ENCODE data around the gene RTKN2.

Gene RTKN2

GRCh38 chr10:62243647-62243997 lies 25.0 kb downstream of the RTKN2 start:
- TF ChIP-seq GATA2 (IDR thresholded peaks at IDR 0.05; ENCODE audit: low read depth, low read length) (no peak), GATA3 (IDR thresholded peaks at IDR 0.05; ENCODE audit: low read depth, low read length) (no peak)

- TF ChIP-seq GATA2 (IDR thresholded peaks at IDR 0.05; ENCODE audit: low read depth, low read length), result no peak
- no peak for TF ChIP-seq GATA3 (IDR thresholded peaks at IDR 0.05; ENCODE audit: low read depth, low read length)
These were observed 28.6 kb downstream of the RTKN2 start for GRCh38 chr10:62239994-62240393.

GRCh38 chr10:62238880-62239279 lies 29.8 kb downstream of the RTKN2 start:
- TF ChIP-seq GATA2 (IDR thresholded peaks at IDR 0.05; ENCODE audit: low read depth, low read length) (no peak), GATA3 (IDR thresholded peaks at IDR 0.05; ENCODE audit: low read depth, low read length) (no peak)

- no peak for TF ChIP-seq GATA3 (IDR thresholded peaks at IDR 0.05; ENCODE audit: low read depth, low read length)
- TF ChIP-seq GATA2 (IDR thresholded peaks at IDR 0.05; ENCODE audit: low read depth, low read length), result no peak
These were observed 30.7 kb downstream of the RTKN2 start for GRCh38 chr10:62237966-62238365.

GRCh38 chr10:62237506-62237905 lies 31.1 kb downstream of the RTKN2 start:
- no peak for TF ChIP-seq GATA2 (IDR thresholded peaks at IDR 0.05; ENCODE audit: low read depth, low read length)
- TF ChIP-seq GATA3 (IDR thresholded peaks at IDR 0.05; ENCODE audit: low read depth, low read length), result no peak

- TF ChIP-seq GATA3 (IDR thresholded peaks at IDR 0.05; ENCODE audit: low read depth, low read length), result no peak
- no peak for TF ChIP-seq GATA2 (IDR thresholded peaks at IDR 0.05; ENCODE audit: low read depth, low read length)
These were observed 34.5 kb downstream of the RTKN2 start for GRCh38 chr10:62234077-62234605.

- TF ChIP-seq GATA3 (IDR thresholded peaks at IDR 0.05; ENCODE audit: low read depth, low read length) (no peak), GATA2 (IDR thresholded peaks at IDR 0.05; ENCODE audit: low read depth, low read length) (no peak)
These were observed 35.1 kb downstream of the RTKN2 start for GRCh38 chr10:62233356-62234076.

GRCh38 chr10:62231805-62232204 lies 36.8 kb downstream of the RTKN2 start:
- no peak for TF ChIP-seq GATA3 (IDR thresholded peaks at IDR 0.05; ENCODE audit: low read depth, low read length)
- TF ChIP-seq GATA2 (IDR thresholded peaks at IDR 0.05; ENCODE audit: low read depth, low read length), result no peak

- no peak for TF ChIP-seq GATA3 (IDR thresholded peaks at IDR 0.05; ENCODE audit: low read depth, low read length)
- TF ChIP-seq GATA2 (IDR thresholded peaks at IDR 0.05; ENCODE audit: low read depth, low read length), result no peak
These were observed 37.3 kb downstream of the RTKN2 start for GRCh38 chr10:62231371-62231770.

GRCh38 chr10:62230344-62231121 lies 38.1 kb downstream of the RTKN2 start:
- TF ChIP-seq GATA3 (IDR thresholded peaks at IDR 0.05; ENCODE audit: low read depth, low read length) (no peak), GATA2 (IDR thresholded peaks at IDR 0.05; ENCODE audit: low read depth, low read length) (no peak)

GRCh38 chr10:62225362-62225761 lies 43.3 kb downstream of the RTKN2 start:
- TF ChIP-seq GATA2 (IDR thresholded peaks at IDR 0.05; ENCODE audit: low read depth, low read length) (no peak), GATA3 (IDR thresholded peaks at IDR 0.05; ENCODE audit: low read depth, low read length) (no peak)

- TF ChIP-seq GATA3 (IDR thresholded peaks at IDR 0.05; ENCODE audit: low read depth, low read length), result no peak
- TF ChIP-seq GATA2 (IDR thresholded peaks at IDR 0.05; ENCODE audit: low read depth, low read length), result no peak
These were observed 44.0 kb downstream of the RTKN2 start for GRCh38 chr10:62224606-62225005.

- TF ChIP-seq GATA3 (IDR thresholded peaks at IDR 0.05; ENCODE audit: low read depth, low read length), result no peak
- no peak for TF ChIP-seq GATA2 (IDR thresholded peaks at IDR 0.05; ENCODE audit: low read depth, low read length)
These were observed 51.0 kb downstream of the RTKN2 start for GRCh38 chr10:62217683-62218082.

GRCh38 chr10:62214364-62214874 lies 54.2 kb downstream of the RTKN2 start:
- TF ChIP-seq GATA2 (IDR thresholded peaks at IDR 0.05; ENCODE audit: low read depth, low read length) (no peak), GATA3 (IDR thresholded peaks at IDR 0.05; ENCODE audit: low read depth, low read length) (no peak)
